ENCODE data around the gene CDSN.

CDSN gene

GRCh38 chr6:31128093-31128676 lies 7.9 kb upstream of the CDSN start:
- no peak overlapping the region for H3K4me2 ChIP-seq (ENCODE audit: low read depth, low read length, poor library complexity, severe bottlenecking)
- no peaks in the 10 kb centered on the region for H3K79me2 ChIP-seq (ENCODE audit: insufficient read depth, low read length)
- H3K9ac ChIP-seq (ENCODE audit: low read depth, low read length, poor library complexity, severe bottlenecking) = no peak overlapping the region
- no peaks in the 10 kb centered on the region for H3F3A ChIP-seq (ENCODE audit: low read depth)
- H2AFZ ChIP-seq (ENCODE audit: low read length) = no peak overlapping the region
- TF ChIP-seq EZH2phosphoT487 (IDR thresholded peaks at IDR 0.05; ENCODE audit: borderline replicate concordance) = no peak
- TF ChIP-seq, protein P1, sequence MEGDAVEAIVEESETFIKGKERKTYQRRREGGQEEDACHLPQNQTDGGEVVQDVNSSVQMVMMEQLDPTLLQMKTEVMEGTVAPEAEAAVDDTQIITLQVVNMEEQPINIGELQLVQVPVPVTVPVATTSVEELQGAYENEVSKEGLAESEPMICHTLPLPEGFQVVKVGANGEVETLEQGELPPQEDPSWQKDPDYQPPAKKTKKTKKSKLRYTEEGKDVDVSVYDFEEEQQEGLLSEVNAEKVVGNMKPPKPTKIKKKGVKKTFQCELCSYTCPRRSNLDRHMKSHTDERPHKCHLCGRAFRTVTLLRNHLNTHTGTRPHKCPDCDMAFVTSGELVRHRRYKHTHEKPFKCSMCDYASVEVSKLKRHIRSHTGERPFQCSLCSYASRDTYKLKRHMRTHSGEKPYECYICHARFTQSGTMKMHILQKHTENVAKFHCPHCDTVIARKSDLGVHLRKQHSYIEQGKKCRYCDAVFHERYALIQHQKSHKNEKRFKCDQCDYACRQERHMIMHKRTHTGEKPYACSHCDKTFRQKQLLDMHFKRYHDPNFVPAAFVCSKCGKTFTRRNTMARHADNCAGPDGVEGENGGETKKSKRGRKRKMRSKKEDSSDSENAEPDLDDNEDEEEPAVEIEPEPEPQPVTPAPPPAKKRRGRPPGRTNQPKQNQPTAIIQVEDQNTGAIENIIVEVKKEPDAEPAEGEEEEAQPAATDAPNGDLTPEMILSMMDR (conservative IDR thresholded peaks at IDR 0.05; ENCODE audit: low read length) = peak; percentile 82
- H3K9me3 ChIP-seq (ENCODE audit: insufficient read depth, low read depth, low read length) = no peaks in the 10 kb centered on the region
- H3K4me3 ChIP-seq (ENCODE audit: low read length, poor library complexity, severe bottlenecking) = no peak overlapping the region
- H3K4me1 ChIP-seq (ENCODE audit: insufficient read depth, low read length, poor library complexity, severe bottlenecking) = peaks cover 3% of the 10 kb centered on the region
- no peaks in the 10 kb centered on the region for H3K27me3 ChIP-seq (ENCODE audit: insufficient read depth, low read length, poor library complexity, severe bottlenecking)
- no peaks in the 10 kb centered on the region for H3K9me2 ChIP-seq (replicated peaks; ENCODE audit: low read depth, low read length)
- H4K20me1 ChIP-seq (ENCODE audit: insufficient read depth, low read length, poor library complexity, severe bottlenecking) = no peaks in the 10 kb centered on the region
- no peaks in the 10 kb centered on the region for H3K36me3 ChIP-seq (ENCODE audit: insufficient read depth, low read length)

- Histone ChIP-seq H3K9ac (ENCODE audit: low read depth, low read length, poor library complexity, severe bottlenecking) (no peak overlapping the region), H4K20me1 (ENCODE audit: insufficient read depth, low read length, poor library complexity, severe bottlenecking) (no peaks in the 10 kb centered on the region), H3F3A (ENCODE audit: low read depth) (no peaks in the 10 kb centered on the region), H2AFZ (ENCODE audit: low read length) (no peak overlapping the region; the same call in 1 of the 2 replicates), H3K9me3 (ENCODE audit: insufficient read depth, low read depth, low read length) (no peaks in the 10 kb centered on the region), H3K4me1 (ENCODE audit: insufficient read depth, low read length, poor library complexity, severe bottlenecking) (peaks cover 3% of the 10 kb centered on the region), H3K9me2 (replicated peaks; ENCODE audit: low read depth, low read length) (no peaks in the 10 kb centered on the region), H3K4me2 (ENCODE audit: low read depth, low read length, poor library complexity, severe bottlenecking) (no peak overlapping the region), H3K79me2 (ENCODE audit: insufficient read depth, low read length) (no peaks in the 10 kb centered on the region), H3K36me3 (ENCODE audit: insufficient read depth, low read length) (no peaks in the 10 kb centered on the region), H3K27me3 (ENCODE audit: insufficient read depth, low read length, poor library complexity, severe bottlenecking) (no peaks in the 10 kb centered on the region), H3K4me3 (ENCODE audit: low read length, poor library complexity, severe bottlenecking) (no peak overlapping the region)
- no peak for TF ChIP-seq EZH2phosphoT487 (IDR thresholded peaks at IDR 0.05; ENCODE audit: borderline replicate concordance)
- TF ChIP-seq, protein P1 (conservative IDR thresholded peaks at IDR 0.05; ENCODE audit: low read length) = no peak
These were observed 6.3 kb upstream of the CDSN start for GRCh38 chr6:31126396-31127175.

DNA sequence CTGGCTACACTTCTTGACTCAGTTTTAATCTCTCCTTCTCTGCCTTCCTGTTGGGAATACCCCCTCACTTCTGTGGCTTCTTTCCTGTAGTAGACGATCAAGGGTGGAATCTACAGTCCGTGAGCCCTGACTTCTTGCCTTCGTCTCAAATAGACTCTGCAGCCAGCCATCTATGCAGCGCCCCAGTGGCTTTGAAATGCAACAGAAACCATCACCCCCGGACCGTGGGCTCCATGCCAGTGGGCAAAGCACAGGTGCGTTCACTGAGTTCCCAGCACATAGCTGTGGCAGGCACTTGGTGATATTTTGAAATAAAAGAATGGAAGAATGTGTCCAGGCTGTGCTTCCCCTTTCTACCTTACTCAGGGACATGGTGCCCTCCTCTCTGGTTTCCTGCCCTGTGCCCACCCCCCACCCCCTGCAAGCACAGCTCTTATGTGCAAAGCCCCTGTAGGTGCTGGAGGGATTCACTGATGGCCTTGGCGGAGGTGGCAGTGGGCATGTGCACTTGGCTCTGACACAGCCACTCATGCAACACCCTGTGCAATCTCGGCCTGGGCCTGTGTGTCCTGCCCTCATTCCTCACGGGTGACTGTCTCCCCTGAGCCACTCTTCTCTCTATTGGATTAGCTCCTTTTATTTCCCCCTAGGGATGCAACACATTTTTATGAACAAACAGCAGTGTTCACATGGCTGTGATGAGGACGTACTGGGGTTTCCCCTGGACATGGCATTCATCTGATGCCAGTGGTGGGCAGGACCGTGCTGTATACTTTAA lies 5.5 kb upstream of the CDSN start:
- Histone ChIP-seq H3K9me2 (replicated peaks; ENCODE audit: low read depth, low read length) (no peaks in the 10 kb centered on the region), H3K4me1 (ENCODE audit: insufficient read depth, low read length, poor library complexity, severe bottlenecking) (peaks cover 3% of the 10 kb centered on the region), H3K4me3 (ENCODE audit: low read length, poor library complexity, severe bottlenecking) (no peak overlapping the region), H4K20me1 (ENCODE audit: insufficient read depth, low read length, poor library complexity, severe bottlenecking) (no peaks in the 10 kb centered on the region), H3K79me2 (ENCODE audit: insufficient read depth, low read length) (no peaks in the 10 kb centered on the region), H3K27me3 (ENCODE audit: insufficient read depth, low read length, poor library complexity, severe bottlenecking) (no peaks in the 10 kb centered on the region), H3K36me3 (ENCODE audit: insufficient read depth, low read length) (no peaks in the 10 kb centered on the region), H3F3A (ENCODE audit: low read depth) (no peaks in the 10 kb centered on the region), H3K9me3 (ENCODE audit: insufficient read depth, low read depth, low read length) (no peaks in the 10 kb centered on the region), H3K4me2 (ENCODE audit: low read depth, low read length, poor library complexity, severe bottlenecking) (no peak overlapping the region), H2AFZ (ENCODE audit: low read length) (0 out of 2 replicates have a peak overlapping the region, but pooled peaks have one; percentile 52), H3K9ac (ENCODE audit: low read depth, low read length, poor library complexity, severe bottlenecking) (no peak overlapping the region)
- no peak for TF ChIP-seq EZH2phosphoT487 (IDR thresholded peaks at IDR 0.05; ENCODE audit: borderline replicate concordance)
- TF ChIP-seq, protein P1 (conservative IDR thresholded peaks at IDR 0.05; ENCODE audit: low read length) = no peak

Measured in Loucy (cell line).